NCI-H2107 treated with DMSO at 0.1 percent for 48 hours (cell line): ENCODE measurements around the gene PPP2R1A.
"Not testable (repeated sequence)": the region's sequence is repeated elsewhere in the genome, so short reads cannot be mapped to it uniquely, and the experiment has no call there.

Experiments
- DNase-seq: peaks from one replicate; lab custom pipeline; 2025; ENCODE audit not compliant: unreplicated experiment; lab: John Stamatoyannopoulos, UW

Gene PPP2R1A

DNA sequence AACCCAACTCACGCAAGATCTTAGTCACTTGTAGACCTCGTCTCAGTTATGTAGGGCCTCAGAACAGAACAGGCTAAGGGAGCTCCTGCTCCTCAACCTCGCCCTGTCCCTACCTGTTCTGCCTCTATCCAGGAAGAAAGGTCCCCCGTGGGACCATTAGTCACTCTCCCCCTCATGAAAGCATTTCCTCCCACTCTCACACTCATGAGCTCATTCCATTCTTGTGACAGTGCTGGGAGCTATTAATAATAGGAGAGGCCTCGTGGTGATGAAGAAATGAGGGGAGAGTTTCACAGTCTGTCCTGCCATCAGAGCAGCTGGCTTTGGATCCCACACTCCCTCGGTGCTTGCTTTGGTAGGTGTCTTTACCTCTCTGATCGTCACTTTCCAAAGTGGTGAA is 10.2 kb downstream of the PPP2R1A start:
- no peak for DNase-seq

DNA sequence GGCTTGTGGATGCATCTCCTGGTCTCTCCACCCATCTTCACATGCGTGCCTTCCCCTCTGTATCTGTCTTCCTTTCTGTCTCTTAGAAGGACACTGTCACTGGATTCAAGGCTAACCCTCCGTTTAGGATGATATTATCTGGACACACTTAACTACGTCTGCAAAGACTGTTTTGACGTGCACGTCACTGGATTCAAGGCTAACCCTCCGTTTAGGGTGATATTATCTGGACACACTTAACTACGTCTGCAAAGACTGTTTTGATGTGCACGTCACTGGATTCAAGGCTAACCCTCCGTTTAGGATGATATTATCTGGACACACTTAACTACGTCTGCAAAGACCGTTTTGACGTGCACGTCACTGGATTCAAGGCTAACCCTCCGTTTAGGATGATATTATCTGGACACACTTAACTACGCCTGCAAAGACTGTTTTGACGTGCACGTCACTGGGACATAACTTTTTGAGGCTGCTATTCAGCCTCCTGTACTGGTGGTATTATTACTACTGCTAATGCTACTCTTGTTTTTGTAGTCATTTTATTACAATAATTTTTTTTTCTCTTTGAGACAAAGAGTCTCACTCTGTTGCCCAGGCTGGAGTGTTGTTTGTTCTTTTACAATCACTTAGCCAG is 11.0 kb downstream of the PPP2R1A start:
- DNase-seq, result not testable (repeated sequence)

DNA sequence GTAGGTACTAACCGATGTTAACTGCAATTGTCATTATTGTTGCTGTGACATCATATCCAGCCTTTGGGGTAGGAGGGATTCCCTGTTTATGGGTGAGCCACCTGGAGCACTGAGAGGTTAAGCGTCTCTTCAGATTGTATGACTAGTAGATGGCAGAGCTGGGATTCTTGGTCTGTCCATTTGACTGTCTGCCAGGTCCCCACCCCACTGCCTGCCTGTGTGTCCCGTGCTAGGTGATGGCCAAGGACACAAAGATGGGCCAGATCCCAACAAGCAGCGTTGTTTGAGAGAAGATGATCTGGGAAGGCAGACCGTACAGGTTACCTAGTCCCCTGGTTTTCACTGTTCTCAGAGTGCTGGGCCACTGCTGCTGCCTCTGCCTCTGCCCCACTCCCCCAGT is 16.6 kb downstream of the PPP2R1A start:
- DNase-seq, result no peak

- DNase-seq, result no peak
Measured at GRCh38 chr19:52211203-52211602, 21.4 kb downstream of the PPP2R1A start.

GRCh38 chr19:52211926-52212571 is 22.2 kb downstream of the PPP2R1A start:
- no peak for DNase-seq

DNA sequence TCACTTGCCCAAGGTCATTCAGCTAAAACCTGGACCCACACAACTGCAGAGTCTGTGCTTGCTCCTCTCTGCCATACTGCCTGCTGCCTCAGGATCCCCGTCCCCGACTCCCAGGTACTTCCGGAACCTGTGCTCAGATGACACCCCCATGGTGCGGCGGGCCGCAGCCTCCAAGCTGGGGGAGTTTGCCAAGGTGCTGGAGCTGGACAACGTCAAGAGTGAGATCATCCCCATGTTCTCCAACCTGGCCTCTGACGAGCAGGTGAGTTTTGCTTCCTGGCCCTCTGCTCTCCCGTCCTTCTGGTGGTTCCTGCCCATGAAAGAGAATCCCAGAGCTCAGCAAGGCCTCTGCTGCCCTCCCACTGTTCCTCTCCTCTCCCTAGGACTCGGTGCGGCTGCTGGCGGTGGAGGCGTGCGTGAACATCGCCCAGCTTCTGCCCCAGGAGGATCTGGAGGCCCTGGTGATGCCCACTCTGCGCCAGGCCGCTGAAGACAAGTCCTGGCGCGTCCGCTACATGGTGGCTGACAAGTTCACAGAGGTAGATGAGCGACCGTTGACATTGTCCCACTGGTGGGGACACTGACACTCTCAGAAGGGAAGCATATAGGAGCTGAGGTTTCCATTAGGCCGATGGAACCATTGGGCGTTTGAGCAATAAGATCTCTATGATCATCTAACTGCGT is 22.9 kb downstream of the PPP2R1A start:
- no peak for DNase-seq

- DNase-seq, result no peak
Measured at GRCh38 chr19:52214241-52214640, 24.4 kb downstream of the PPP2R1A start.

DNA sequence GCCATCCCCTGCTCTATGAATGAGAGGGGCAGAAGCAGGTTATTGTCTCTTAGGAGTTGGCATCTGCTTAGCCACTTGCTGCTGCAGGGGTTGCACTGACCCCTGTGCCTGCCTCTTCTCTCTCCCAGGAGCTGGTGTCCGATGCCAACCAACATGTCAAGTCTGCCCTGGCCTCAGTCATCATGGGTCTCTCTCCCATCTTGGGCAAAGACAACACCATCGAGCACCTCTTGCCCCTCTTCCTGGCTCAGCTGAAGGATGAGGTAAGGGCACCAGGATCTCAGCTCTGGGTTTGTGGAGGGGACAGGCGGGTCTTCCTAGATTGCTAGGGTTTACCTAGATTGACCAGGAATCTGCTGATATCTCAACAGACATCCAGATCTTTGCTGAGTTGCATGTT is 26.5 kb downstream of the PPP2R1A start:
- DNase-seq, result no peak

DNA sequence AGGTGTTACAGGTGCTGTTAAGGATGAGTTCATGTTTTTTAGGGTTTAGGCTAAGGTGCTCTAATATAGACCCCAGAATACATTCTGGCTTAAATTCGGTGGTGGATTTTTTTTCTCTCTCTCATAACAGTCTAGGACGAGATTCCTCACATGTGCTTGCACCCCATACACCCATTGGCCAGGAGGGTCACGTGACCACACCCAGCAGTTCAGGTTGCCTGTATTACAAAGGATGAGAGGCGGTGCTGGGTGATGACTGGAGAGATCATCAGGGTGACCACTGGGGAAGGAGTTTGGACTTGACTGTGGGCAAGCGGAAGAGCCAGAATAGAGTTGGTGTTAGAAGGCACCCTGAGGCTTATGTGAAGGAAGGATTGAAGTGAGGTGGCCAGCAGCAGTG is 27.7 kb downstream of the PPP2R1A start:
- DNase-seq, result no peak

- no peak for DNase-seq
Measured at GRCh38 chr19:52219611-52220010, 29.8 kb downstream of the PPP2R1A start.

DNA sequence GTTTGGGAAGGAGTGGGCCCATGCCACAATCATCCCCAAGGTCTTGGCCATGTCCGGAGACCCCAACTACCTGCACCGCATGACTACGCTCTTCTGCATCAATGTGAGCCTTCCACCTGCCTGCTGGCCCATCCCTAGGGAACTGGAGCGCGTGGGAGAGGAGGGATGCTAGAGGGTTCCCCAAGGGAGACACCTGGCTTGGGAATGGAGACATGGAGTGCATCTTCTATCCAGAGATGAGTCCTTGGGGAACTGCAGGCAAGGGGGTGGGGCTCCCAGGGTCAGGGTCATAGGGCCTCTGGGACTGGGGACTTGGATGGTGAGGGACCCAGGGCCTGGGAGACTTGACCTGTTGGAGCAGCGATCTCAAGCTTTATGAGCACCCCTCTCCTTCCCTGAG is 31.2 kb downstream of the PPP2R1A start:
- DNase-seq, result no peak

- no peak for DNase-seq
Measured at GRCh38 chr19:52221831-52222375, 32.1 kb downstream of the PPP2R1A start.

DNA sequence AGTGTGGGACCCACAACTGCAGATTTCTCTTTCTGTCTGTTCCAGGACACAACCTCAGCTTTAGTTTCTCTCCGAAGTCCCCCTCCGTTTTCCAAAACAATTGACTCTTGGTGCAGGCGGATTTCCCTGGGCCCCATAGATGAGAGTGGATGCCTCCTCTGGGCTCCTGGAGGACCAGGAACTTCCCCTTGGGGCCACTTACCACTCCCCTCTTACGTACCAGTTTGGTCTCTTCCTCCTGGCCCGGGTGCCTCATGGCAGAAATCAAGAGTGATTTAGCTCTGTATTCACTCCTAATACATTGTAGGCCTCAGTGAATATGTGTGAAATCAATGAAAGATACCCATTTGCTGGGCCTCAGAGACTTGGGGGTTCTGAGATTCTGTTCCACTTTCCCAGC is 34.4 kb downstream of the PPP2R1A start:
- no peak for DNase-seq

DNA sequence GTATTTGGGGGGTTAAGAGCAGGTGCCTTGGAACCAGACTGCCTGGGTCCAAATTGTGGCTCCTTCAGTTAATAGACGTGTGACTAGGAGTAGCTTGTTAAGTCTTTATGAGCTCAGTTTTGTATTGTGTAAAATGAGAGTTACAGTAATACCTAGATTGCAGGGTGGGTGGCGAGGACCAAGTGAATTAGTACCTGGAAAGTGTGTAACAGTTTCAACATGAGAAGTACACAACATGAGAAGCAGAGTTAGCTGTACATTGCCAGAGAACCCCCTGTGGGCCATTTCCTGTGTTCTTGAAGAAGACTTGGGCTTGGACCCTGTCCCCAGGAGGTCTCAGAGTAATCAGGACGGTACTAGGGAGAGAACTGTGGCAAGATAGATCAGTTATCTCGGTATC is 36.8 kb downstream of the PPP2R1A start:
- DNase-seq, result no peak

GRCh38 chr19:52227196-52227940 is 37.5 kb downstream of the PPP2R1A start:
- no peak for DNase-seq

- DNase-seq, result no peak
Measured at GRCh38 chr19:52227980-52228379, 38.1 kb downstream of the PPP2R1A start.

- DNase-seq, result no peak
Measured at GRCh38 chr19:52229524-52229923, 39.7 kb downstream of the PPP2R1A start.

DNA sequence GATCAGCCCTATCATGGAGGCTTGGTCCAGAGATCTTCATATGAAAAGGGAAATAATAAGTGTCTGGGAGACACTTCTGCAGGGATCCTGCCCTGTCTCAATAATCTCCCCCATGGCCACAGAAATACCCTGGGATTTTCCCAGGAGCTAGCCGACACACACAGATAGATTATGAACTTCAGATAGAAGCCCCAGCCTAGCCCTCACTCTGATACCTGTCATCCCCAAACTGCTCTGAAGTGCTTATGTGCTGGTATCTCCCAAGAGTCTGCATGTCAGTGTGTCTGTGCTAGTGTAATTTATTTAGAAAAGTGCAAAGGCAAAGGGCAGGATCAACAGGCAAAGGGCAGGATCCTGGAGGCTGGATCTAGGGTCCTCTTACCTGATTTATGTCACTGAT is 40.8 kb downstream of the PPP2R1A start:
- DNase-seq, result no peak

- DNase-seq, result no peak
Measured at GRCh38 chr19:52231154-52231910, 41.5 kb downstream of the PPP2R1A start.

DNA sequence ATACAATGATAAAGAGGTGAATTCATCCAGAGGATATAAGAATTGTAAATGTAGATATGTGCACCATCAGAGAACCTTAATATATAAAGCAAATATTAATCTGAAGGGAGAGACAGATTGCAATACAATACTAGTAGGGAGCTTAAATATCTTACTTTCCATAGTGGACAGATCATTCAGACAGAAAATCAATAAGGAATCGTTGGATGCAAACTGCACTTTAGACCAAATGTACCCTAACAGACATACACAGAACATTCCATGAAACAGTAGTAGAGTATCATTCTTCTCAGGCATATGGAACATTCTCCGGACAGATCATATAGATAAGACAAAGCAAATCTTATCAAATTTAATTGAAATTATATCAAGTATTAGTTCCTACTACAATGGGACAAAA is 44.6 kb downstream of the PPP2R1A start:
- DNase-seq, result no peak

DNA sequence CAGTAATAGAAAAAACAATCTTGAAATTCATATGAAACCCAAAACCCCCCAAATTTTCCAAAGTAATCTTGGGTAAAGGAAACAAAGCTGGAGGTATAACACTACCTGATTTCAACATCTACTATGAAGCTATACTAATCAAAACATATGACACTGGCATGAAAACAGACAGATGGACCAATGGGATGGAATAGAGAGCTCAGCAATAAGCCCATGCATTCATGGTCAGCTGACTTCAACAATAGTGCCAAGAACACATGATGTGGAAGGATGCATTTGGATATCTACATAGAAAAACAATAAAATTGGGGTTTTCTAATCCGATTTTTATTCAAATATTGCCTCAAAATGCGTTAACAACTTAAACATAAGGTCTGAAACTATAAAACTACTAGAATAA is 47.3 kb downstream of the PPP2R1A start:
- DNase-seq, result no peak
